ACHN (cell line): ENCODE measurements around the gene PUS10.
"Not testable (repeated sequence)": the region's sequence is repeated elsewhere in the genome, so short reads cannot be mapped to it uniquely, and the experiment has no call there.

Experiments
- DNase-seq: peaks from one replicate; pipeline ENCODE4 v3.0.0-alpha.2; 2015
- in situ Hi-C: cut with HindIII; loops from 2 replicates; pipeline ENCODE4 v1.10.0; 2017; ENCODE audit warnings: low sequenced_read_pairs, low pct_ligation_motif_present, low pct_unique_long_range_greater_than_20kb

PUS10 gene

DNA sequence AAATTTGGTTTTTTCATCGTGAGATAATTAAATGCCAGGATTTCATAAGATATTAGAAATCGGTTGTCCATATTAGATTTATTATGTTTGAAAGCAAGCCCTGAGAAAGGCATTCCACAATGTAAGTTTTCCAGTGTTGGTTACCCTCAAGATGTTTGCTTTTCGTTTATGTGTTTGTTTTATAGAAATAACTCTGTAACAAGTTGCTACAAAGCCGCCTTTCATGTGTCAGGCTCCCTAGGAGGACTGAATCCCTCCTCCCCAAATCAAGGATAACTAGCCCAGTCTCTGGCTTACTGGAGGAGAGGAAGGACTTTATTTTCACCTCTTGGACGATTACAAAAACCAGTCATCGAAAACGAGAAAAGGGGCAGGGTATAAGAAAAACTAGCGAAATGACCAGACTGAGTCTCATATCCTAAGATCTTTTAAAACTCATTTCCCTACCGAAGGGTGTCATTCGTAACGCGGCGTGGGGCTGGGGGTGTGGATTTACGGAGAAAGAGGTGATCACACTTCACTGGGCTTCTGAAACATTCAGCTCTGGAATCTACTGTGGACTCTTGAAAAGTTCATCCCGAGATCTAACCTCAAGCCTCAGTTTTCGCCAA lies 1.6 kb downstream of the PUS10 start:
- no peak for DNase-seq
- in situ Hi-C loops, result no loop called here

DNA sequence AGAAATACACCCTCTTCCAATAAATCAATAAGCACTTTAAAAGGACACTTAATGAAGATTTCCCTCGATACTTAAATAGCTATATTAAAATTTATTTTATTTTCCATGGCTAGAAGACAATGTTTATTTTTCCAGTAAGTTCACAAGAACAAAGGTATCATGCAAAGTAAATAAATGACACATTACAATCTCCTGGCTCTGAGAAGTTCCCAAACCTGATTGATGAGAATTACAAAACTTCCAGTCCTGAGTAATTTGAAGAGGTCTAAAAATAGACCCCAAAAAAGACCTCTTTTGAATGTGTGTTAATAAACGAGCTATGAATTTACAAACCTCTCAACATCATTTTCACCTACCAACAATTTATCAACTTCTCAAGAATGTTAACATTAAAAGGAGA lies 2.1 kb downstream of the PUS10 start:
- DNase-seq, result no peak
- in situ Hi-C loops, result no loop called here

DNA sequence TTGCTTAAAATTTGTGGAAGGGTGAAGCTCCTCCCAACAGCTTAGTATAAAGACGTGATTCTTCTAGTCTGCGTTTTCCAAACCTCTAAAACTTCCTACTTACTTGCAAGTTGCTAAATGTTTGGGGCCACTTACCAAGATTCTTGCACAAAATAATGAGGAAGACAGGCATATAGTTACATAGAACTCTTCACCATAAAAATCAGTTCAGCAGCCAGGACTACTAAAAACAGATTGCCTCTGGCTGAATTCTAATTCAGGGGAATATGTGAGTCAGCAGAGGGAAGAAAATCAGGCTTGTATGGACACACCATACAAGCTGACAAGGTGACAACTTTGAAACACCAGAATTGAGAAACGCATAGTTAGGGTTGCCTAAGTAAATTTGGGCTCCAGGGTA lies 3.3 kb downstream of the PUS10 start:
- in situ Hi-C loops, result no loop called here
- no peak for DNase-seq

DNA sequence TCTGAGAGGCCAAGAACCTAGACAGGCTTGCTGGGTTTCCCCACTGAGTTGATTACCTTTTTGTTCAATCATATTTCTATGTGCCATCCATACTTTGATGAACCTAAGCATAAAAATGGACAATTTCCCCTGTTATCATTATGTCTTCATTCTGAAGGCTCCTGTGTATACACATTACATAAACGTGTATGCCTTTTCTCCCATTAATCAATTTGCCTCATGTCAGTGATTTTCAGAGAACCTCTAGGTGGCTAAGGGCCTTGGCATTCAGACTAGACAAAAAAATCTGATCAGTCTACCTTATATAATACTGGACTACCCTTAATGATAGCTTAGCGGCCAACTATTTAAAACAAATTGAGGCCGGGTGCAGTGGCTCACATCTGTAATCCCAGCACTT lies 4.7 kb downstream of the PUS10 start:
- DNase-seq, result no peak
- in situ Hi-C loops, result no loop called here

DNA sequence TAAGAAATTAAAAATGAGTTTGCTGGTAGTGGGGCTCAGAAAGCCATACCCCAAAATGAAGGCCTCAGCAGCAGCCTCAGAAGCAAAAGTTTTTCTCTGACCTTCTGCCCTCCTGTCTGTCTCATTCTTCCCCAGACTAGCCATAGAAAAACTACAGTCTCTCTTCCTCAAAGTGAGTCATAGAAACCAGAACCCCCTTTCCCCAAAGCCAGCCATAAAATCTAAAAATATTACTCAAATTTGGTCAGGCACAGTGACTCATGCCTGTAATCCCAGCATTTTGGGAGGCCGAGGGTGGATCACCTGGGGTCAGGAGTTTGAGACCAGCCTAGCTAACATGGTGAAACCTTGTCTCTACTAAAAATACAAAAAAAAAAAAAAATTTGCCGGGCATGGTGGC lies 5.8 kb downstream of the PUS10 start:
- in situ Hi-C loops, result not testable (repeated sequence)

DNA sequence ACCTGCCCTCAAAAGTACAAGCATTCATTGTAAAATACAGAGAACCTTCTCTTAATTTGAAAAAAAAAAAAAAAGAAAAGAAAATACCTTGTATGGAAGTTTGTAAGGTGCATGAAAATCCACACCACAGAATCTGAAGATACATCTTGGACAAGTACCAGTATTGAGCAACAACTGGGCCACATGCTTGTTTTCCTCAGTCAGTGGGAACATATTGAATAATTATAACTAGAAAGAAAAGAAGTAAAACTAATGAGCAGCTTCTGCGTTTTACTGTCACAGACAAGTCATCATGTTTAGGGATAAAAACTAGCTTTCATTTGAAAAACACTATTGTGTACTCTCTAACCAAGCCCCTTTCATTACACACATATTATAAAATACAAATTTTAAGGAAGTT lies 6.4 kb downstream of the PUS10 start:
- in situ Hi-C loops, result no loop called here
- no peak for DNase-seq

More for the DNA sequence above, 5.8 kb downstream of the PUS10 start:
- DNase-seq, result peak; percentile 61

DNA sequence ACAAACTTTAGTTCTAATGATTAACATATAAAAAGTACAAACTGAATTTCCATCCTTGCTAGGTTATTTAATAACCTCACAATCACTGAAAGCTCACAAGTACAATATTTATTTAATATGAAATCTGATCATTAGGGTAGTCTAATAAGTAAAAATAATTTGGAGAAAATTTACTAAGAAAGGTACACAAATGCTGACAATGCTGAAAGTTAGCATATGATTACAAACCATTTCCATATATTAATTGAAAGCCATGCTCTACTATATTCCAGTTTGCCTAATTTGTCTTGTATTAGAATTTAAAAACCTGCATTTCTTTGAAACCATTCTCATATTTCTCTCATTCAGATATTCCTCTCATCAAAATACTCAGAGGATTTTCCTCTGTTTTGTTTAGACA lies 8.7 kb downstream of the PUS10 start:
- no peak for DNase-seq
- in situ Hi-C loops, result no loop called here

DNA sequence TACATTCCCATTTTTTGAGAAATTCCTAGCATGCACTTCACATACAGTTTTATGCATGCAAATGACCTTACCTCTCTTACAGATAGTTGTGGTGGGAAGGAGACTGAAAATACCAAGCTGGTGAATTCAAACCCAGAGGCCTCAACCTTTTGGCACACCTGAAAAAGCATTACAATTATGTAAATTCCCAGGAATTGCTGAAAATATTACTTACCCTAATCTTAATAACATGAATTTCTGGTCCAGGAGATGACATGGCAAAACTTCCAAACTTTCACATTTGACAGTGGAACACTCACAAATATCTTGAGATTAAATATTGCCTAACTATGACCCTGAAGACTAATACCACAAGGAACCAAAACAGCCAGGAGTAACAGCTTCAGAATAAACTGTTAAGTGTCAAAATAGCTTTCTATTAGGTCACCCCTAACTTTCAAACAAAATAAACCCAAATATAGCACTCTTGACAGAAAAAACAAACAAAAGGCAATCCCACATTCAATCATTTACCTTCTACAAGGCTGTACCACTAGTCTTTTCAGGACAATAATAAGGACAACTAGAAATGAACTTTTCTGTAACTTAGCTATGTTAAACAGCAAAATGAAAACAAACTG lies 11.5 kb downstream of the PUS10 start:
- DNase-seq, result no peak
- in situ Hi-C loops, result no loop called here

DNA sequence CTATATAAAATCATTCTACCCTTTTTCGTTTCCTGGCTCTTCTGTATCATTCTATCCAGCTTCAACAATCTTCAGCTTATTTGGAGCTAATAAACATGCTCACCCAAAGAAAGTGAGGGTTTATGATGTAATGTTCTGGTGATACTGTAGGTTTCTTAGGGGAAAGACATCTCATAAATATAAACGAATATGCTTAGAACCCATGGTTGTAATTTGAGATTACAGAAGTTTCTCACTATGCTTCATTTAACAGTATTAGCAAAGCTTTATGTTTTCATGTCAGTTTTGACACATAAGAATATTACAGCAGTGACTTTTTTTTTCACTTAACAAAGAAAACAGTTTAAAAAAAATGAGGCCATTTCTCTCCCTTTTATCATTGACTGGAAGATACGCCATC lies 12.3 kb downstream of the PUS10 start:
- no peak for DNase-seq
- in situ Hi-C loops, result no loop called here

DNA sequence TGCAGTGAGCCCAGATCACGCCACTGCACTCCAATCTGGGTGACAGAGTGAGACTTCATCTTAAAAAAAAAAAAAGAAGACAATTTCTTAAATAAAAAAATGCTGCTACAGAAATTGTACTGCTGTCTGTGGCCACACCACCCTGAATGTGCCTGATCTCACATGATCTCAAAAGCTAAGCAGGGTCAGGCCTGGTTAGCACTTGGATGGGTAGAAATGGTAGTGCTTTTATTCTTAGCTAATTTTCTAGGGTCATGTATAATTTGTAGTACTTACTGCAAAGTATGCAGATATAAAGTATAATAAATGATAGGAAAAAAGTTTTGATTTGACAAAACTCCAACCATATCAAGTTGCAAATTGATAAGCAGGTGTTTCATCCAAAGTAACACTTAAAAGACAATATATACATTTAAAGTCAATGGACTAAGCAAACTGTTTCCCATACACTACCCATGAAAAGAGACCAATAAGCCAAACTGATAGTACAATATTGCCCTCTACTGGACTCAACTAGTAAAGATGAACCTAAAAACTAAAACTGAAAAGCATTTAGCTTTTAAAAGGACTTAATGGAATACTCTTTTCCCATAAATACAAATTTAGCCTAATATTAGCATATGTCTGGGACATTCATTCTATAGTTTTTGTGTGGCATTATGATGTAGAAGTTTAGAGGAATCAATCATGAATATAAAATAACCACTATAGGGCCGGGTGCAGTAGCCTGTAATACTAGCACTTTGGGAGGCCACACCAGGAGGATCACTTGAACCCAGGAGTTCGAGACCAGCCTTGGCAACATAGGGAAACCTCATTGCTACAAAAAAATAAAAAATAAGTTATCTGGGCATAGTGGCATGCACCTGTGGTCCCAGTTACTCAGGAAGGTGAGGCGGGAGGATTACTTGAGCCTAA lies 19.2 kb downstream of the PUS10 start:
- in situ Hi-C loops, result no loop called here
- DNase-seq, result peak; percentile 61

DNA sequence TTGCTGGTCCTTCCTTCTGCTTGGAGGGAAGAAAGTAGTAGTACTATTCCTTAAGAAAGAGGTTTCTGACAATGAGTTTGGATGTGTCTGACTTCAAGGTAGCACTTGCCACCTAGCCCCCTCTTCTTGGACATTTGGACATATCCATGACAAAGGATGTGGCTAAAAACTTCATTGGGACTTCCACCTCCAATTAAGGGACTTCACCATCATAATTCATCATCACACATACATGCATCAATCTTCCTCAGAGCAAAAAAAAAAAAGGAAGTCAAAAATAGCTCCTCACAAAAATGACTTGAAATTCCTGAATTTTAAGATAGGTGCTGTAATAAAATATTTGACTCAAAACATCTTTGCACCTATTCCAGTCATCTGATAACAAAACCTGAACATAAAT lies 23.9 kb downstream of the PUS10 start:
- DNase-seq, result no peak
- in situ Hi-C loops, result no loop called here

DNA sequence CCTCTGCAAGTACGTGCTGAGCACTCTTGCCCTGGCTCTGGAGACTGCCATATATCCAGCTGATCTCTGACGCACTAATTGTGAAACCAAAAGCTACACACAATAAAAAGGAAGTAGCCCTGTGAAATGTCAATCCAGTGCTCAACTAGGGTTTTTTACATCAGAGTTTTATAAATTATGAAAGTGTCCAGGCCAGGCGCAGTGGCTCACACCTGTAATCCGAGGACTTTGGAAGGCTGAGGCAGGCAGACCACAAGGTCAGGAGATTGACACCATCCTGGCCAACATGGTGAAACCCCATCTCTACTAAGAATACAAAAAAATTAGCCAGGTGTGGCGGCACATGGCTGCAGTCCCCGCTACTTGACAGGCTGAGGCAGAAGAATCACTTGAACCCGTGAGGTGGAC lies 25.1 kb downstream of the PUS10 start:
- in situ Hi-C loops, result no loop called here
- DNase-seq, result no peak

DNA sequence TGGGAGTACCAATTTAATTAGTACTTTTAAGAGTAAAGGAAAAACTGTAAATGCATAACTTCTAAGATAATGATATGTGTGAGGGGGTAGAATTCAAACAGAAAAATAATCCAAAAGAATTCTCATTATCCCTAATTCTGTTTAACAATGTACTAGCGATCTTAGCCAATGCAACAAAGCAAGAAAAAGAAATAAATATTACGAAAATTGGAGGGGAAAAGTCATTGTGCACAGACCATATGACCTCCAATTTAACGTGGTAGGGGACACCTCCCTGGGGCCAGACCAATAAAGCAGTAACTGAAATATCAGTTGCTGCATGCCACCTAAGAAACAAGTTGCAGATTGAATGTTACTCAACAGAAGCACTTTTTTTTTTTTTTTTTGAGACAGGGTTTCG lies 26.4 kb downstream of the PUS10 start:
- in situ Hi-C loops, result no loop called here
- DNase-seq, result no peak

DNA sequence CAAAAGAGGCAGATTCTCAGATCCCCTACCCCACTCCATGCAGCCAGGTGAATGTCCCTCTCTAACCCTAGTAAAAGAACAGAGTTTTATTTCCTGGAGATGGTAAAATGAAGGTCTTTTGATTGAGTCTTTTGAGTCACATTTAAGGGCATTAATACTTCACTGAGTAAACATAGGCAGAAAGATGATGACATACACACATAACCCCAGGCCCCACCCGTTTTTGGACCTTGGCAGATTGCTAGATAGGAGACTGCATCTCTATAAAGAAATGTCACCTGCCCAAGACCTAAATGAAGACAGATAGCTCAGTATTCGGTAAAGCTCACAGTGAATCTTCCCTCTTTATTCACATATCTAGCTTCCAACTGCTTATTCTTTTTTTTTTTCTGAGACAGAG lies 28.8 kb downstream of the PUS10 start:
- in situ Hi-C loops, result no loop called here
- DNase-seq, result no peak

DNA sequence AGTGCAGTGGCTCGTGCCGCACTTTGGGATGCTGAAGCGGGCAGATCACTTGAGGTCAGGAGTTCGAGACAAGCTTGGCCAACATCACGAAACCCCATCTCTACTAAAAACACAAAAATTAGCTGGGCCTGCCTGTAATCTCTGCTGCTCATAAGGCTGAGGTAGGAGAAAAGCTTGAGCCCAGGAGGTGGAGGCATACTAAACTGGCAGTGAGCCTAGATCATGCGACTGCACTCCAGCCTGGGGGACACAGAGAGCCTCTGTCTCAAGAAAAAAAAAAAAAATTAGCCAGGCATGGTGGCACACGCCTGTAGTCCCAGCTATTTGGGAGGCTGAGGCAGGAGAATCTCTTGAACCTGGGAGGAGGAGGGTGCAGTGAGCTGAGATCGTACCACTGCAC lies 30.4 kb downstream of the PUS10 start:
- in situ Hi-C loops, DNase-seq: not testable (repeated sequence)

DNA sequence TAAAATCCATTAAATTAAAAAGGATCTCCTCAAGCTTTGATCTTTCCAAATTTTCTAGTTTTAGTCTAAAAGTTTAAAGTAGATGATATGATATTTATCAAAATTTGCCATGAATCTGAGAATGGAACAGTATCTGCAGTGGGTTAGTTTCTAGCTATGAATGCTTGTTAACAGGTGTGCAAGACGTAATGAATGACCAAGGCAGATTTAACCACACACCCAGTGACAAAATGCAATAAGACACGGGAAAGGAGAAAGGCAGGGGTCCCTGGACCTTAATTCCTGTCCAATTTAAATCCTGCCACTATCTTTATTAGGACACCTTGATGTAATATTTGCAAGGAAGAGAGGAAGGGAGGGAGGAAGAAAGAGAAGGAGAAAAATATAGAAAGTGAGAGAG lies 31.0 kb downstream of the PUS10 start:
- no peak for DNase-seq
- in situ Hi-C loops, result no loop called here

DNA sequence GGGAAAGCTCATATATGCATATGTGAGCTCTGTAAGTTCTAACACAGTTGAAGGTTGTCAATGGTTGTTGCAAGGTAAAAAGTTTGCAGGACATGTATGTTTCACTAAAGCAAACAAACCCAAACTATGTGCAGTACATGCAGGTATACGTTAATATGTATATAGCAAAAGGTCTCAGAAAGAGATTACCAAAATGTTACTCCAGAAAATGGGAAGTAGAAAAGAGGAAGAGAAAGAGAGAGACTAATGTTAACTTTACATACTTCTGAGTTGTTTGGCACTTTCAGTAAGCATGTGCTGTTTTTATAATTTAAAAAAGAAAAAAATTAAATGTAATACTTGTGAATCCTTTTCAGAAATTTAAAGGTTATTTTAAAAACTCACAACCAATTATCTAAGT lies 33.3 kb downstream of the PUS10 start:
- no peak for DNase-seq
- in situ Hi-C loops, result no loop called here

DNA sequence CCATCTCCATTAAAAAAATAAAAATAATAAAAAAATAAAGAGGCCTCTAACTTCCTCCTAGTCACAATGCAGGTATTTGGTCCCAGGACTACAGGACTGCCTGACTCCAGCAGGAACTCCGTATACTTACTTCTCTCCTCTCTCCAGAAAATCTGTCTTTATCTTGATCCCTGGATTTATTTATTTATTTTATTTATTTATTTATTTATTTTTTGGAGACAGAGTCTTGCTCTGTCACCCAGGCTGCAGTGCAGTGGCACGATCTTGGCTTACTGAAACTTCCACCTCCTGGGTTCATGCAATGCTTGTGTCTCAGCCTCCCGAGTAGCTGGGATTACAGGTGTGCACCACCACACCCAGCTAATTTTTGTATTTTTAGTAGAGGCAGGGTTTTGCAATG lies 36.0 kb downstream of the PUS10 start:
- DNase-seq, in situ Hi-C loops: not testable (repeated sequence)

DNA sequence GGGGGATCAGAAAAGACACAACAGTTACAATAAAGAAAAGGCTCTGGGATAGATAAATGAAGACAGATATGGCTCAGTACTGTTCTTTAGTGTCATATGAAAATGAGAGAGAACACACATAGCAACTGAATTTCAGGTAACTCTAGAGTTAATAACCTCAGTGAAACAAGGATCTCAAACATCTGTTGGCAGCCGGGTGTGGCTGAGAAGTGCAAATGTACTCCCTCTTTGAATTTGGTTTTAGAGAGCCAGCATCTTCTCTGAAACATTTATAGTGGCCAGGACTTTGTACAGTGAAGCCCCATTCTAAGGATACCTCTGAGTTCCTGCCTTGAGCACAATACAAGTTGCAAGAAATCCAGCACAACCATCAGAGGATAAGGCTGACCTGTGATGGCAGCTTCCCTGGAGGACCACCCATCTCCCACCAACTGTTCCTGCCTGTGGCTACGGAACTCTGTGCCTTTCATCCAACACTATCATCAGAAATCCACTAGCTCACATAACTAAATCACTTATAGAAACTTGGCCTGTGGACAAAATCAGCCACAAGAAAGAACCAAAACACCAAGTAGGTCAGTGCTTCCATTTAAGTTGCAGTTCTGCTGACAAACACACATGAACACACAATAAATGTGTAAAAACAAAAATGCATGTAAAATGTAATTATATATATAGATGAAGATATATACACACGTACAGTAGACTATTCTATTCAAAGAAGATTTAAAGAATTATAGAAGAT lies 37.8 kb downstream of the PUS10 start:
- DNase-seq, result no peak
- in situ Hi-C loops, result no loop called here
